SU-DHL-6 (cell line): ENCODE measurements around the gene ADAMTS16.

ENCODE experiments used
- H2AFZ ChIP-seq: fragments of 200-600 bp; sonication (generic); 2 replicates; pipeline ENCODE4 v1.6.1; 2014; ENCODE audit warnings: low read depth, mild to moderate bottlenecking, moderate library complexity, mixed read lengths, antibody characterized with exemption, low read length; ENCODE audit not compliant: severe bottlenecking
- H3F3A ChIP-seq: fragments of 200-600 bp; shearing (Covaris generic); 2 replicates; pipeline ENCODE4 v1.6.0; 2016; ENCODE audit warnings: antibody characterized with exemption, mild to moderate bottlenecking; ENCODE audit not compliant: insufficient read depth
- H3K27ac ChIP-seq: fragments of 200-600 bp; sonication (generic); 2 replicates; pipeline ENCODE4 v1.5.1; 2016; ENCODE audit warnings: low read depth, mild to moderate bottlenecking, low read length, moderate library complexity, mixed read lengths
- H3K27me3 ChIP-seq: fragments of 200-600 bp; sonication (generic), shearing (Covaris generic); 2 replicates; pipeline ENCODE4 v1.6.0; 2014; ENCODE audit warnings: mild to moderate bottlenecking, low read length
- H3K36me3 ChIP-seq: fragments of 200-600 bp; sonication (generic); 2 replicates; pipeline ENCODE4 v1.6.1; 2014; ENCODE audit warnings: mild to moderate bottlenecking, low read length, mixed read lengths
- H3K4me2 ChIP-seq: fragments of 300-600, 200-600 bp; shearing (Covaris generic), sonication (generic); 2 replicates; pipeline ENCODE4 v1.6.0; 2014; ENCODE audit warnings: low read length, low read depth, mild to moderate bottlenecking; ENCODE audit not compliant: poor library complexity, severe bottlenecking
- H3K4me3 ChIP-seq: fragments of 200-600 bp; sonication (generic); 2 replicates; pipeline ENCODE4 v1.5.1; 2014; ENCODE audit warnings: antibody characterized with exemption, low read length, mild to moderate bottlenecking, mixed read lengths; ENCODE audit not compliant: insufficient read depth, poor library complexity, severe bottlenecking
- H3K79me2 ChIP-seq: fragments of 200-600 bp; sonication (generic); 2 replicates; pipeline ENCODE4 v1.6.1; 2014; ENCODE audit warnings: mild to moderate bottlenecking, low read length, moderate library complexity; ENCODE audit not compliant: insufficient read depth
- H3K9ac ChIP-seq: fragments of 200-600 bp; sonication (generic); 2 replicates; pipeline ENCODE4 v1.7.0; 2014; ENCODE audit warnings: mild to moderate bottlenecking, low read length
- H3K9me2 ChIP-seq: fragments of 200-600 bp; sonication (generic); replicated peaks from 2 replicates; pipeline ENCODE4 v1.6.1; 2014; ENCODE audit warnings: low read length; ENCODE audit not compliant: insufficient read depth
- H3K9me3 ChIP-seq: fragments of 200-600 bp; sonication (generic); 2 replicates; pipeline ENCODE4 v1.6.1; 2014; ENCODE audit warnings: low read length, mixed read lengths; ENCODE audit not compliant: insufficient read depth
- H4K20me1 ChIP-seq: fragments of 200-600 bp; sonication (generic); 2 replicates; pipeline ENCODE4 v1.6.1; 2014; ENCODE audit warnings: low read depth, mild to moderate bottlenecking, antibody characterized with exemption, low read length, moderate library complexity, mixed read lengths
- EZH2phosphoT487 ChIP-seq: fragments of 200-600 bp; sonication (generic), shearing (Covaris generic); conservative IDR thresholded peaks from 2 replicates; pipeline ENCODE4 v1.6.1; 2018; ENCODE audit warnings: mild to moderate bottlenecking, antibody characterized with exemption, low read length, moderate library complexity, mixed read lengths
- TF ChIP-seq, protein P1 (sequence below): fragments of 200-600 bp; sonication (generic); IDR thresholded peaks from one replicate; pipeline ENCODE4 v1.5.1; 2017; ENCODE audit warnings: antibody characterized with exemption, mild to moderate bottlenecking, low read length, moderate library complexity; ENCODE audit not compliant: insufficient read depth, poor library complexity, severe bottlenecking

ADAMTS16 gene

GRCh38 chr5:5323551-5323950 lies 183.4 kb downstream of the ADAMTS16 start:
- H3K36me3 ChIP-seq, result no peaks in the 10 kb centered on the region
- H3K27ac ChIP-seq, result no peak overlapping the region
- H3K79me2 ChIP-seq, result no peaks in the 10 kb centered on the region
- no peak overlapping the region for H2AFZ ChIP-seq
- no peaks in the 10 kb centered on the region for H3K9me2 ChIP-seq
- no peaks in the 10 kb centered on the region for H3K27me3 ChIP-seq
- H3K9ac ChIP-seq, result no peak overlapping the region
- TF ChIP-seq, protein P1, sequence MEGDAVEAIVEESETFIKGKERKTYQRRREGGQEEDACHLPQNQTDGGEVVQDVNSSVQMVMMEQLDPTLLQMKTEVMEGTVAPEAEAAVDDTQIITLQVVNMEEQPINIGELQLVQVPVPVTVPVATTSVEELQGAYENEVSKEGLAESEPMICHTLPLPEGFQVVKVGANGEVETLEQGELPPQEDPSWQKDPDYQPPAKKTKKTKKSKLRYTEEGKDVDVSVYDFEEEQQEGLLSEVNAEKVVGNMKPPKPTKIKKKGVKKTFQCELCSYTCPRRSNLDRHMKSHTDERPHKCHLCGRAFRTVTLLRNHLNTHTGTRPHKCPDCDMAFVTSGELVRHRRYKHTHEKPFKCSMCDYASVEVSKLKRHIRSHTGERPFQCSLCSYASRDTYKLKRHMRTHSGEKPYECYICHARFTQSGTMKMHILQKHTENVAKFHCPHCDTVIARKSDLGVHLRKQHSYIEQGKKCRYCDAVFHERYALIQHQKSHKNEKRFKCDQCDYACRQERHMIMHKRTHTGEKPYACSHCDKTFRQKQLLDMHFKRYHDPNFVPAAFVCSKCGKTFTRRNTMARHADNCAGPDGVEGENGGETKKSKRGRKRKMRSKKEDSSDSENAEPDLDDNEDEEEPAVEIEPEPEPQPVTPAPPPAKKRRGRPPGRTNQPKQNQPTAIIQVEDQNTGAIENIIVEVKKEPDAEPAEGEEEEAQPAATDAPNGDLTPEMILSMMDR, result no peak
- TF ChIP-seq EZH2phosphoT487, result no peak
- H3K4me3 ChIP-seq, result no peak overlapping the region
- no peaks in the 10 kb centered on the region for H3K9me3 ChIP-seq
- no peak overlapping the region for H3K4me2 ChIP-seq
- no peaks in the 10 kb centered on the region for H4K20me1 ChIP-seq
- H3F3A ChIP-seq, result no peaks in the 10 kb centered on the region

GRCh38 chr5:5326115-5326758 lies 186.1 kb downstream of the ADAMTS16 start:
- H3K9ac ChIP-seq, result no peak overlapping the region
- H3K9me2 ChIP-seq, result no peaks in the 10 kb centered on the region
- no peak overlapping the region for H3K4me3 ChIP-seq
- H4K20me1 ChIP-seq, result no peaks in the 10 kb centered on the region
- TF ChIP-seq EZH2phosphoT487, result no peak
- TF ChIP-seq, protein P1, result no peak
- H3K4me2 ChIP-seq, result no peak overlapping the region
- no peak overlapping the region for H2AFZ ChIP-seq
- H3F3A ChIP-seq, result no peaks in the 10 kb centered on the region
- no peaks in the 10 kb centered on the region for H3K9me3 ChIP-seq
- H3K27ac ChIP-seq, result no peak overlapping the region
- H3K79me2 ChIP-seq, result no peaks in the 10 kb centered on the region
- no peaks in the 10 kb centered on the region for H3K27me3 ChIP-seq
- no peaks in the 10 kb centered on the region for H3K36me3 ChIP-seq

GRCh38 chr5:5327126-5327525 lies 187.0 kb downstream of the ADAMTS16 start:
- Histone ChIP-seq H3K79me2 (no peaks in the 10 kb centered on the region), H3K4me2 (no peak overlapping the region), H3K27ac (no peak overlapping the region), H3K27me3 (no peaks in the 10 kb centered on the region), H4K20me1 (no peaks in the 10 kb centered on the region), H2AFZ (no peak overlapping the region), H3K9me3 (no peaks in the 10 kb centered on the region), H3K36me3 (no peaks in the 10 kb centered on the region), H3K9me2 (no peaks in the 10 kb centered on the region), H3K4me3 (no peak overlapping the region), H3F3A (no peaks in the 10 kb centered on the region), H3K9ac (no peak overlapping the region)
- TF ChIP-seq, protein P1, result no peak
- no peak for TF ChIP-seq EZH2phosphoT487
